Testis (tissue), 3 donors: Measurements from ENCODE around the gene IQCH. TPM values are rescaled to one million over a fixed set of nuclear protein-coding genes. Genes with fewer than 3 reads are reported as not detected.

Experiments
- DNase-seq: peaks from one replicate; pipeline ENCODE4 v3.0.0-alpha.2; 2019
- H3K27ac ChIP-seq, 2 donors: fragments of 200-600 bp; sonication (generic); one replicate each; pipeline ENCODE4 v1.5.1; 2019
- H3K27me3 ChIP-seq: fragments of 200-600 bp; sonication (generic); one replicate; pipeline ENCODE4 v1.5.1; 2019
- H3K36me3 ChIP-seq: fragments of 200-600 bp; sonication (generic); one replicate; pipeline ENCODE4 v1.5.1; 2017; ENCODE audit warnings: low read depth; ENCODE audit errors: missing control alignments
- H3K4me1 ChIP-seq: fragments of 200-600 bp; sonication (generic); one replicate; pipeline ENCODE4 v1.5.1; 2019
- H3K4me3 ChIP-seq, 2 donors: fragments of 200-600 bp; sonication (generic); one replicate each; pipeline ENCODE4 v1.5.1; 2017 to 2019
- H3K9me3 ChIP-seq: fragments of 200-600 bp; sonication (generic); one replicate; pipeline ENCODE4 v1.5.1; 2017
- POLR2A ChIP-seq: fragments of 450-650 bp; IDR thresholded peaks from one replicate; pipeline ENCODE4 v1.6.1; 2017; ENCODE audit warnings: antibody characterized with exemption, mild to moderate bottlenecking, moderate library complexity
- WGBS, 2 donors: methylation state at CpG; one replicate each; pipeline ENCODE4 v1.1.5; 2018; 5-methylcytosine and 5-hydroxymethylcytosine counted together
- intact Hi-C: fragments of 100-400 bp; cut with DNase I; formaldehyde crosslinking; loops from one replicate; pipeline ENCODE4 v1.15.1; 2023; ENCODE audit warnings: low total_unique reads
- polyA plus RNA-seq: library from polyadenylated mRNA; stranded (reverse); fragments of 350-450 nt; fragmentation: Illumina TruSeq; extraction: RNeasy Lipid Tissue Mini Kit (QIAGEN cat#74804); gene quantifications from one replicate; pipeline ENCODE4 v1.2.3, GENCODE V29; 2014; ENCODE audit warnings: low read depth, low replicate concordance; ENCODE audit not compliant: insufficient read depth
- total RNA-seq, 2 donors: library from RNA; depleted of rRNA; stranded (reverse); fragments of >200 nt; gene quantifications; one replicate each; pipeline ENCODE4 v1.2.3, GENCODE V29; 2016
- TF ChIP-seq, protein P1 (sequence below), 3 experiments: fragments of 450-650 bp in 2 of 3; fragments of 200-600 bp in 1 of 3; sonication (generic) in 1 of 3; IDR thresholded peaks; one replicate each; pipeline ENCODE4 v1.5.1; 2016 to 2019; ENCODE audit warnings: antibody characterized with exemption in 3 of 3, mild to moderate bottlenecking in 2 of 3, moderate library complexity in 1 of 3

Gene IQCH
- total and polyA plus RNA-seq, 3 donors from 2014 or later = 23.5 to 42.2 (median 31.9) TPM

DNA sequence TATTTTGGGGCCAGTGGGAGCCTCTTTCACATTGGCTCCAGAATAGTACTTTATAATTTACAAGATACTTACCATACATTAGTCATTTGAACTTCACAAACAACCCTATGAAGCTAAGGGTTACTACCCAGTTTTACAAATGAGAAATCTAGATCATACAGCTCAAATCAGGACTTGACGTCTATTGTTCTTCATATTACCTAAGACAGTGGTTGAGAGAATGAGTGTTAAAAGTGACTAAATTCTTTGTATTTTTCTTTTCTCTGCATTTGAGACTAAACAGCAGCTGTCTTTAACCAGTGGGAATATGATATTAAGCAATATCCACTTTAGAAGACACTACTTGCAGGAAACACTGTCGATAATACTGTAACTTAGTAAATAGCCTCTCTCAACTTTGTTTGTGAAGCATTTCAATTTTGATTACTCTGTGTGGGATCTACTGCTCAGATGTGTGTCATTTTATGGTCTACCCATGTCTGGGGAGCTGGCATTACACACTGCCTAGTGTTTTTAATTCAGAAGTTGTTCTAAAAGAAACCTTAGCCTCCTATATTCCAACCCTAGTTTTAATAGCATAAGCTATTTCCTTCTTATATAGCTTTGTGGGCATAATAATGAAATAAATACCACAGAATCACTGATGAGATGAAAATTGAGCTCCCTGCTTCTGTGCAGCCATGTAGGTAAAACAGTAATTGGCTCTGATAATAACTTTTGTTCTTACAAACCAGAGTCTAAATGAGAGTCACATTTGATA is 45.9 kb downstream of the IQCH start:
- no peak for DNase-seq
- WGBS, 2 donors = 85 to 98% methylated on average over 2 of the region's 2 CpGs
- H3K36me3 ChIP-seq = no peaks in the 10 kb centered on the region
- H3K9me3 ChIP-seq = no peaks in the 10 kb centered on the region
- H3K4me1 ChIP-seq = no peaks in the 10 kb centered on the region
- H3K4me3 ChIP-seq = no peak overlapping the region
- H3K27me3 ChIP-seq = no peaks in the 10 kb centered on the region
- no peak for TF ChIP-seq POLR2A
- TF ChIP-seq, protein P1, sequence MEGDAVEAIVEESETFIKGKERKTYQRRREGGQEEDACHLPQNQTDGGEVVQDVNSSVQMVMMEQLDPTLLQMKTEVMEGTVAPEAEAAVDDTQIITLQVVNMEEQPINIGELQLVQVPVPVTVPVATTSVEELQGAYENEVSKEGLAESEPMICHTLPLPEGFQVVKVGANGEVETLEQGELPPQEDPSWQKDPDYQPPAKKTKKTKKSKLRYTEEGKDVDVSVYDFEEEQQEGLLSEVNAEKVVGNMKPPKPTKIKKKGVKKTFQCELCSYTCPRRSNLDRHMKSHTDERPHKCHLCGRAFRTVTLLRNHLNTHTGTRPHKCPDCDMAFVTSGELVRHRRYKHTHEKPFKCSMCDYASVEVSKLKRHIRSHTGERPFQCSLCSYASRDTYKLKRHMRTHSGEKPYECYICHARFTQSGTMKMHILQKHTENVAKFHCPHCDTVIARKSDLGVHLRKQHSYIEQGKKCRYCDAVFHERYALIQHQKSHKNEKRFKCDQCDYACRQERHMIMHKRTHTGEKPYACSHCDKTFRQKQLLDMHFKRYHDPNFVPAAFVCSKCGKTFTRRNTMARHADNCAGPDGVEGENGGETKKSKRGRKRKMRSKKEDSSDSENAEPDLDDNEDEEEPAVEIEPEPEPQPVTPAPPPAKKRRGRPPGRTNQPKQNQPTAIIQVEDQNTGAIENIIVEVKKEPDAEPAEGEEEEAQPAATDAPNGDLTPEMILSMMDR (IDR thresholded peaks at IDR 0.05) = no peak
- no peak overlapping the region for H3K27ac ChIP-seq
- intact Hi-C loops = loop anchor here (10.0 kb wide), 1 partner anchor 356 kb away; no protein-coding TSS in a partner anchor

DNA sequence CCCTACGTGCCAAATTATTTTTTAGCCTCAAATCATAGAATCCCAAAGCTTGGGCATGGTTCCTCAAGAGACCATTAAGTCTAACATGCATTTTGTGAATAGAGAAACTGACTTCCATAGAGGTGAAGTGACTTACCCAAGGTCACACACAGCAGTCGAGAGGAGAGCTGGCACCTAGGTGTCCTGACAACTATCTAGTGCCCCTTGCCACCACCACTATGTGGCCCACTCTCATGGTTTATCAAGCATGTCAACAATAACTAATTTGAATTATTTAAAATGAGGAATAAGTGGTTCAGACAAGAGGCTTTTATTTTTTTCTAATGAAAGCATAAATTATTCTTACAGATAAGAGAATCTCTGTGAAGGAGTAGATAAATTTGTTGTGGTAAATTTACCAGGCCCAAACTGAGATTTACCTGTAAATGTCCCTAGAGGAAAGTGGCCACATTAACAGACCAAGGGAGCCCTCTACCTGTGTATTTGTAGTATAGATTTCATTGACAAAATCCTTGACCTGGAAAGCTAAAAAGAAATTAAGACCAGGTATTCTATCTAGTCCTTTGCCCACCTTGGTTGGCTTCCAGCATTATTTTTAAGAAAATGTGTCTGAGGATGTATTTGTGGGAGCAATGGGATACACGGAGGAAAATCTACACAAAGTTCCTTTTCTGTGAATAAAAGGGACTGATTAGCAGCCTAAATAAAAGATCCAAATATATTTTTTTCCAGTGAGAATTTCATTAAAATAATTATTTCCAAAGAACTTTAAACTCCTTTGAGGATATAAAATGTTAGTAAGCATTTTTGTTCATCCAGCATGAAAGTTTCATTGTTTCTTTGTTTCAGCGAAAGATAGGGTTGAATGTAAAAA is 49.1 kb downstream of the IQCH start:
- DNase-seq = peak; percentile 17

GRCh38 chr15:67304778-67305177 is 50.2 kb downstream of the IQCH start:
- DNase-seq = no peak
- no peaks in the 10 kb centered on the region for H3K9me3 ChIP-seq
- no peaks in the 10 kb centered on the region for H3K36me3 ChIP-seq
- H3K4me3 ChIP-seq = no peak overlapping the region
- no peak overlapping the region for H3K27ac ChIP-seq
- H3K27me3 ChIP-seq = no peaks in the 10 kb centered on the region
- H3K4me1 ChIP-seq = no peaks in the 10 kb centered on the region
- intact Hi-C loops = loop anchor here (10.0 kb wide), 1 partner anchor 360 kb away; no protein-coding TSS in a partner anchor
- TF ChIP-seq, protein P1 (IDR thresholded peaks at IDR 0.05) = no peak
- TF ChIP-seq POLR2A = no peak

More for the DNA sequence above, 49.1 kb downstream of the IQCH start:
- Histone ChIP-seq H3K27me3 (no peaks in the 10 kb centered on the region), H3K36me3 (no peaks in the 10 kb centered on the region), H3K4me1 (no peaks in the 10 kb centered on the region), H3K4me3 (no peak overlapping the region), H3K27ac (no peak overlapping the region), H3K9me3 (no peaks in the 10 kb centered on the region)
- intact Hi-C loops = loop anchor here (10.0 kb wide), 1 partner anchor 359 kb away; no protein-coding TSS in a partner anchor
- TF ChIP-seq, protein P1 (IDR thresholded peaks at IDR 0.05) = peak; percentile 18 to 25 (median 18)
- TF ChIP-seq POLR2A = no peak
- WGBS, 2 donors = 72 to 74% methylated on average over 4 of the region's 4 CpGs

GRCh38 chr15:67305506-67305905 is 50.9 kb downstream of the IQCH start:
- Histone ChIP-seq H3K4me3 (no peak overlapping the region), H3K27me3 (no peaks in the 10 kb centered on the region), H3K4me1 (no peaks in the 10 kb centered on the region), H3K36me3 (no peaks in the 10 kb centered on the region), H3K27ac (no peak overlapping the region), H3K9me3 (no peaks in the 10 kb centered on the region)
- WGBS, 2 donors = 0 to 94% methylated on average over 1 of the region's 1 CpG
- TF ChIP-seq POLR2A = no peak
- TF ChIP-seq, protein P1 (IDR thresholded peaks at IDR 0.05) = no peak
- intact Hi-C loops = loop anchor here (10.0 kb wide), 1 partner anchor 361 kb away; no protein-coding TSS in a partner anchor
- DNase-seq = no peak
